Hepatocyte (in vitro differentiated cells): ENCODE results near the gene UBTF.

ENCODE experiments used
- CTCF ChIP-seq: fragments of 200-600 bp; sonication (generic); IDR thresholded peaks from 2 replicates; pipeline ENCODE4 v1.5.1; 2016; ENCODE audit warnings: antibody characterized with exemption, mild to moderate bottlenecking; ENCODE audit not compliant: poor library complexity
- EZH2 ChIP-seq: fragments of 200-600 bp; sonication (generic); IDR thresholded peaks from 2 replicates; pipeline ENCODE4 v1.6.1; 2016; ENCODE audit warnings: antibody characterized with exemption, mild to moderate bottlenecking, borderline replicate concordance

GRCh38 chr17:44214230-44214494 is 5.3 kb downstream of the UBTF start:
- TF ChIP-seq CTCF: no peak
- no peak for TF ChIP-seq EZH2
